Measurements from ENCODE around the gene TMEM37. TPM values are rescaled to one million over a fixed set of nuclear protein-coding genes. Genes with fewer than 3 reads are reported as not detected.
A peak's percentile ranks its signal among the peaks of the same experiment; 100 is the strongest.

TMEM37 gene
- total RNA-seq, 1 donor from 2014 or later: 2.3 TPM

- H3K4me3 ChIP-seq: no peak overlapping the region
- no peak for TF ChIP-seq CTCF (IDR thresholded peaks at IDR 0.05)
- DNase-seq (ENCODE audit: low spot score in 2 of 2): no peak
- no peaks in the 10 kb centered on the region for H3K27me3 ChIP-seq
- intact Hi-C loops (cut with DNase I): no loop called here
- no peaks in the 10 kb centered on the region for H3K36me3 ChIP-seq
- no peaks in the 10 kb centered on the region for H3K9me3 ChIP-seq
- H3K27ac ChIP-seq: no peak overlapping the region
- H3K4me1 ChIP-seq: no peaks in the 10 kb centered on the region
Observed at GRCh38 chr2:119415630-119416029, 16.0 kb upstream of the TMEM37 start.

- Histone ChIP-seq H3K27me3 (no peaks in the 10 kb centered on the region), H3K4me3 (no peak overlapping the region), H3K9me3 (no peaks in the 10 kb centered on the region), H3K4me1 (no peaks in the 10 kb centered on the region), H3K27ac (no peak overlapping the region), H3K36me3 (no peaks in the 10 kb centered on the region)
- DNase-seq (ENCODE audit: low spot score in 2 of 2): no peak
- TF ChIP-seq CTCF (IDR thresholded peaks at IDR 0.05): no peak
- intact Hi-C loops (cut with DNase I): no loop called here
Observed at GRCh38 chr2:119416299-119416923, 15.2 kb upstream of the TMEM37 start.

GRCh38 chr2:119417908-119418307 lies 13.7 kb upstream of the TMEM37 start:
- Histone ChIP-seq H3K9me3 (no peaks in the 10 kb centered on the region), H3K27ac (no peak overlapping the region), H3K4me3 (no peak overlapping the region), H3K4me1 (no peaks in the 10 kb centered on the region), H3K27me3 (no peaks in the 10 kb centered on the region), H3K36me3 (no peaks in the 10 kb centered on the region)
- intact Hi-C loops (cut with DNase I): no loop called here
- DNase-seq (ENCODE audit: low spot score in 2 of 2): no peak
- no peak for TF ChIP-seq CTCF (IDR thresholded peaks at IDR 0.05)

DNA sequence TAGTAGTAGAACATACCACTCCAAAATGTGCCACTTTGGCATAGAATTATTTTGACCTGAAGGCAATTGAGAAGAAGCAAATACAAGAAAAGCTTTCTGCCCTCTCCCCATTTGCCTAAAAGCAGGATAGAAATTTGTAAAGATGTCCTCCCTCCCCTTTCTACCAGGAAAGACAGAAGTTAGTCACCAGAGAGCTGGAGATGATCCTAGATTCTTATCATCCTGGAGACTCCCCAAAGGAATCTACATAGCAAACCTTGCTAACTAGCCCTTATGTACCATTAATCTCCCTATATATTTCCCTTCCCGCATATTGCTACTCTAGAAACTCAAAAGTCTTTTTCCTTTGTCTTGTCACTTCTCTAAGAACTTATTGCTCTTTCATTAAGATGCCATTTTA lies 12.6 kb upstream of the TMEM37 start:
- TF ChIP-seq CTCF (IDR thresholded peaks at IDR 0.05): no peak
- no peaks in the 10 kb centered on the region for H3K27me3 ChIP-seq
- no peaks in the 10 kb centered on the region for H3K9me3 ChIP-seq
- H3K27ac ChIP-seq: no peak overlapping the region
- no peaks in the 10 kb centered on the region for H3K4me1 ChIP-seq
- no peak for DNase-seq (ENCODE audit: low spot score in 2 of 2)
- intact Hi-C loops (cut with DNase I): no loop called here
- H3K36me3 ChIP-seq: no peaks in the 10 kb centered on the region
- no peak overlapping the region for H3K4me3 ChIP-seq

DNA sequence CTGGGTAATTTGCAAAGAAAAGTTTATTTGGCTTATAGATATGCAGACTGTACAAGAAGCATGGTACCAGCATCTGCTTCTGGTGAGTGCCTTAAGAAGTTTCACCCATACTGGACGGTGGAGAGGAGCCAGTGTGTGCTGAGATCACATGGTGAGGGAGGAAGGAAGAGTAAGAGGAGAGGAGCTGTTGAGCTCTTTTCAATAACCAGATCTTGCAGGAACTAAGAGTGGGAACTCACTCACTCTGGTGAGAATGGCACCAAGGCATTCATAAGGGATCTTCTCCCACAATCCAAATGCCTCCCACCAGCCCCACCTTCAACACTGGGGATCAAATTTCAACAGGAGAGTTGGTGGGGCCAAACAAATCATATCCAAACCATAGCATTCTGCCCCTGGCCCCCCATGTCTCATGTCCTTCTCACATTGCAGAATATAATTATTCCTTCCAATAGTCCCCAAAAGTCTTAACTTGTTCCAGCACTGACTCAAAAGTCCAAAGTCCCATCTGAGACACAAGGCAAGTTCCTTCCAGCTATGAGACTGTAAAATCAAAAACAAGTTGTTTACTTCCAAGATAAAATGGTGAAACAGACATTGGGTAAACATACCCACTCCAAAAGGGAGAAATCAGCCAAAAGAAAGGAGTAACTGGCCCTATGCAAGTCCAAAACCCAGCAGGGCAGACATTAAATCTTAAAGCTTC lies 11.7 kb upstream of the TMEM37 start:
- no peak overlapping the region for H3K4me3 ChIP-seq
- TF ChIP-seq CTCF (IDR thresholded peaks at IDR 0.05): no peak
- H3K27me3 ChIP-seq: no peaks in the 10 kb centered on the region
- H3K4me1 ChIP-seq: no peaks in the 10 kb centered on the region
- peak in 1 of 2 donors; percentile 31 for DNase-seq (ENCODE audit: low spot score in 2 of 2)
- H3K27ac ChIP-seq: no peak overlapping the region
- no peaks in the 10 kb centered on the region for H3K9me3 ChIP-seq
- intact Hi-C loops (cut with DNase I): no loop called here
- H3K36me3 ChIP-seq: no peaks in the 10 kb centered on the region
